AG08396 (cell line): ENCODE data around the gene PSMC5.

Experiments used
- DNase-seq: peaks from one replicate; pipeline ENCODE4 v3.0.0; 2012; ENCODE audit warnings: low spot score, mixed read lengths

Gene PSMC5

DNA sequence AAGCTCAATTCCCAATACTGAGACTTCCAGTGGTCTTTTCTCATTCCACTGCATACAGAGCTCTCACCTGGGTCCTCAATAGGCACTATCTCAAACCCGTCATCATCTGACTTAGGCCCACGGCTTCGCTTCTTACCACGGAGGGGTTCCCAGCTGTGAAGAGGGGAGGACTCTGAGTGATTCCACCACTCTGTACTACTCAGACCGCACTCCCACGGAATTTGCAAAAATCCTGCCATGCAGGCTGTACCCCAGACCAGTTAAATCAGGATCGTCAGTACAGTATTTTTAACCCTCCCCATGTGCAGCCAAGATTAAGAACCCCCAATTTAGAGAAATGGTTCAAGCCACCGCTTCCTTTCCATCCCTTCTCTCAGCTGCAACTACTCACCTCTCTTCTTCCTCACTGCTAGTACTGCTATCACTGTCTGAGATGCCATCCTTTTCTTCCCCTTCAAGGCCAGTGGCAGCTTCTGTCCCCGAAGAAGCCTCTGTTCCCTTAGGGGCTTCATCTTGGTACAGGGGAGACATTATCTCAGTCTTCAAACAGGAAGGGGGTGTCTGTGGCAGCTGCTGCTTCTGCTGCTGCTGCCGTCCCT lies 6.2 kb upstream of the PSMC5 start:
- no peak for DNase-seq

DNA sequence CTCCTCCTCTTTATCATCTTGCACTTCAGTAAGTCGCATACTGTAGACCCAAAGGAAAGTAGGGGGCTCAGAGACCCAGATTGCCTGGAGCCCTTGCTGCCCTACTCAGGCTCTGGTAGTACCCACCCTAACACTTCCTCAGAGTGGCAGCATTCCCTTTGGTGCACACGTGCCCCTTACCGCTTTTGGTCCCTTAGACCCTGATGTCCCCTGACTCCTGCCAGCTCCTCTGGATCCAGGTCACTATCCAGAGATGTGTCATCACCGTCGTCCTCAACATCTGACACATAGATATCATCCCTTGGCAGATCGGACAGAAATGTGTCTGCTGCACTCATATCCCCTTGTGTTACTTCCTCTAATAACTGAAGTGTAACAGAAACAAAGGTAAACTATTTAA lies 5.4 kb upstream of the PSMC5 start:
- DNase-seq: no peak

DNA sequence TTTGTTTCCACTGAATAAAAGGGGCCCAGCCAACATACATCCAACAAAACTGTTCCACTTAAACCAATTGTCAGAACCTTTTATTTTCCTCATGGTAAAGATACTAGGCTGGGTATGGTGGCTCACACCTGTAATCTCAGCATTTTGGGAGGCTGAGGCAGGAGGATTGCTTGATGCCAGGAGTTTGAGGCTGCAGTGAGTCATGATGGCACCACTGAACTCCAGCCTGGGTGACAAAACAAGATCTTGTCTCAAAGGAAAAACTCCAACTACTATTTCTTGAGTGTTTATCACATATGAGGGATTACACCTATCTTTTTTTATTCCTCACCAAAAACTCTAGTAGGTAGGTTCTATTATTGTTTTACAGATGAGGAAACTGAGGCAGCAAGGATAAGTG lies 4.7 kb upstream of the PSMC5 start:
- no peak for DNase-seq

DNA sequence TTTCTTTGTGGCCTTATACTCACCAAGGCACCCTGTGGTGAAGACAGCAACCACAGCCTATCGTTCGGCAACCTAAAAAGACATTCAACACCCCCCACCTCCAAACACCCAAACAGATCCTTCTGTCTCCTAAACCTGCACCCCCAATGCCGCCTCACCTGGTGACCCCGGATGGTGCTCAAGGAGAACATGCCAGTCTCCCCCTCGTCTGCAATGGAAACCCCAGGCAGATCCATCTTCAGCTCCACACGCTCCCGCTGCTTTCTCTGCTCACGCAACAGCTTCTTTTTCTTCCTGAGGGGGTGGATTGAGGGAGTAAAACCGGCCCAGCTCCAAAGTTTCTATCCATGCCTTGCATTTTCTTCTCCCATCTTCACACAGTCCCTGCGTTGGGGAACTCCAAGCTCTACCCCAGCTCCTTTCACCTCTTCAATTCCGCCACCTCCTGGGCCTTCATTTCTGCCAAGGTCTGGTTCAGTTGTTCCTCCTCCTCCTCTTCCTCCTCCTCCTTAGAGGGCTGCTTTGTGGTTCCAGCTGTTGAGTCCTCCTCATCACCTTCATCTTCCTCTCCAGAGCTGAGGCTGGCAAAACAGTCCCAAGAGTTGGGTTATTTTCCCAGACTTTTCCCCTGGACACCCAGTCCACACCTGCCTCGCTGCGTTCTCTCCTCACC lies 3.4 kb upstream of the PSMC5 start:
- no peak for DNase-seq

DNA sequence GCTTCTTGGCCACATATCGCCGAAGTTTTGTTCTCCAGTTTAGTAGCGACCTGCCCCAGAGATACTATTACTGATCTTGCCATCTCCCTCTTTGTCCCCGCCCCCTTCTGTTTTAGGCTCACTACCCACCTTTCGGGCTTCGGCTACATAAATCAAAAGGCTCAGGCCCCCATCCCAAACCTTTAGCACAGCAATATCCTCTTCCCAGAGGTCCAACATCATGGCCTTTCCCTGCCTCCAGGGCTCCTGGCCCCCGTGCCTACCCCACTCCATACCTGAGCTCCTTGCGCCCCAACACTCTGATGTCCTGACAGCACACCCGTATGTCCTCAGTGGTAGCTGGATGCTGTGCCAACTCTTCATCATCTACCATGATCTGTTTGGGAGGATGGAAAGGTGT lies 2.9 kb upstream of the PSMC5 start:
- no peak for DNase-seq

GRCh38 chr17:63826468-63827001 lies 696 bp upstream of the PSMC5 start:
- DNase-seq: peak; percentile 36

DNA sequence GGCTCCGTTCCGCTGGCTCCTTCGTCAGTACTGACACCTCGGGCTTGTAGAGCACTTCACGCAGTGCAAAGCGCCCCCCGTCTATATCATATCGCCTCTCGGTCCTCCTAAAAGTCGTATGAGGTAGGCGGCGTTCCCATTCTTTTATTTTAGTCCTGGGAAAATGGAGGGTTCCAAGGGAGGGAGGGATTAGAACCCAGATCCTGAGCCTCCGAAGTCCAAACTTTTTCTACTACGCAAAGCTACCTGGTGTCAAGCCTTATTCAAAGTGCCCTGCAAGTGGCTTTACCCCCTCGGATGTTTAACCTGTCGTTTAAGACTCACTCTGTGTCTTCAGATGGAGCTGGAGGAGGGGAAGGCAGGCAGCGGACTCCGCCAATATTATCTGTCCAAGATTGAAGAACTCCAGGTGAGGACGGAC lies 580 bp downstream of the PSMC5 start:
- no peak for DNase-seq

GRCh38 chr17:63828936-63829335 lies 1.7 kb downstream of the PSMC5 start:
- DNase-seq: no peak

- no peak for DNase-seq
Observed at GRCh38 chr17:63830278-63830677, 3.0 kb downstream of the PSMC5 start.

GRCh38 chr17:63830904-63831491 lies 3.8 kb downstream of the PSMC5 start:
- no peak for DNase-seq

- no peak for DNase-seq
Observed at GRCh38 chr17:63831505-63831904, 4.3 kb downstream of the PSMC5 start.

DNA sequence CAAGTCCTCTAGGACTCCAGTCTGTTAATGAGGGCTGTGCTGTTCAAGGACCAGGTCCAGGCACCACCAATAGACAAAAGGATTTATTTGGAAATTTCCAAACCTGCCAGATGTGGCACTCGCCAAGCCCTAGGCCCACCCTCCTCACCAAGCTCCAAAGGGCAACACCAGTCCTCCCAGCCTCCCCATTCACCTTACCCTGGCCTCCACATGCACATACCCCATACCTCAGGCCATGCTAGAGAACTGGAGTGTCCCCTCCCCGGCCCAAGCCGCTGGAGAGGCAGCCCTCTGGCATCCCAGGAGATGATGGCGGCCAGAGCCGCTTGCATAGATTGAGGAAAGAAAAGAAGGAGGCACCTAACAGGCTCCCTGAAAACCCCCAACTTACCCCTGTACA lies 4.8 kb downstream of the PSMC5 start:
- DNase-seq: no peak

- no peak for DNase-seq
Observed at GRCh38 chr17:63832455-63832854, 5.2 kb downstream of the PSMC5 start.

DNA sequence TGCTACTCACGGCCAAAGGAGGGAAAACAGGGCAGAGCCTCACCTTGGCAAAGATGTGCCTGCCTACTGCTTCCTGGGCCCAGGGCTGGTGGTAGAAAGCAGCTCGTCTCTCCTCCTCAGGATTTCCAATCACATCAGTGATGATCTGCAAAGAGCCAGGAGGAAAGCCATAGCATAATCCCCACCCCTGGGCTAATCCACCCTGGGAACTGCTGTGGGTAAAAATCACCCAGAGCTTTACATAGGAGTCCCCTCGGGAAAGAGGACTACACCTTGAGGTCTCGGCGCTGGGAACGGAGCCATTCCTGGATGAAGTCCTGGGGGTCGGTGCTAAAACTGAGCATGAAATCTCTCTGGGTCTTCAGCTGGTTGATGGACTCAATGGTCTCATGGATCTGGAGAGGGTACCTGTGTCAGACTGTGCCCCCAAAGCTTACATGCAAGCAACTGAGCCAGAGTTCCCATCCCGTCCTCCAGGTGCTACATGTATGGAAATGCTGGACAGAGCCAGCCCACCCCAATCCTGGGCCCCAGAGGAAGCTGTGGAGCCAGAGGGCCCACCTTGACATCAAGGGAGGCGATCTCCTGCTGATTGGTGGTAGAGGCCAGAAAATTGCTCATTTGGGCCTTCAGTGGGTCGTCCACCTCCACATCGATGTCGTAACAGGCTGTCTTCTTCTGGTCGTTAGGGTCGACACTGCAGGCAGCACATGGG lies 6.0 kb downstream of the PSMC5 start:
- no peak for DNase-seq

- DNase-seq: no peak
Observed at GRCh38 chr17:63833741-63834373, 6.6 kb downstream of the PSMC5 start.

GRCh38 chr17:63834431-63835166 lies 7.4 kb downstream of the PSMC5 start:
- peak; percentile 73 for DNase-seq

DNA sequence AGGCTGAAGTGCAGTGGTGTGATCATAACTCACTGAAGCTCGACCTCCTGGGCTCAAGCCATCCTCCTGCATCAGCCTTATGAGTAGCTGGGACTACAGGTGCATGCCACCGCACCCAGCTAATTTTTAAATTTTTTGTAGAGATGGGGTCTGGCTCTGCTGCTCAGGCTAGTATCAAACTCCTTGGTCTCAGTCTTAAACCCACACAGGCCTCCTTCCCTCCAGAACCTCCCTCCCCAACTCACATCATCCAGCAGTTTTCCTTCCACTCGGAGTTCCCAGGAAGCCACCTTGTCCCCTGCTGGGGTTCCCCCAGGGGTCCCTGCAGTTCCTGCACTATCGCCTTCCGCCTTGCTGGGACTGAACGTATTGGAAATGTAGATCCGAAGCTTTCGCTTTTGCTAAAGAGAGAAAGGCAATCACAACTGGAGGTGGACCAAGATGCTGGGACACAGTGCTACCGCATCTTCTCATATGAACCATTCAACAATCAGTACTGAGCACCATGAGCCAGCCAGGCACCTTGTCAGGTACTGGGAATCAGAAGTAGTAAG lies 8.0 kb downstream of the PSMC5 start:
- DNase-seq: no peak

DNA sequence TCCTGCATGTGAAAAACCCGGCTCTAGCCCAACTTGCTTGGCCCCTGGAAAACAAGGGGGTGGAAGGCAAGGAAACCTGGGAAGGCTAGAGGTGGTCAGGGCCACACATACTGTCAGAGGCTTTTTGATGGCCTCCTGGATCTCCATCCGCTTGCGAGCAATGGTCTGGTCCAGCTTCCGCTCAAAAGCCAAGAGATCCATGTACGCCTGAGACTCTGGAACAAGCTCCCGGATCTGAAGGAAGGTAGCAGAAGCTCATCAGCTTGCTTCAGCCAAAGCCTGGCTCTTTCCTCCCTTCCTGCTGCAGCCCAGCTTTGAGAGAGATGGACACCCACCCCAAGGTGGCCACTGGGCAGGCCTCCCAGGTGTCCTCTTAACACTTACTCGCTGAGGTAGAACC lies 9.6 kb downstream of the PSMC5 start:
- no peak for DNase-seq

DNA sequence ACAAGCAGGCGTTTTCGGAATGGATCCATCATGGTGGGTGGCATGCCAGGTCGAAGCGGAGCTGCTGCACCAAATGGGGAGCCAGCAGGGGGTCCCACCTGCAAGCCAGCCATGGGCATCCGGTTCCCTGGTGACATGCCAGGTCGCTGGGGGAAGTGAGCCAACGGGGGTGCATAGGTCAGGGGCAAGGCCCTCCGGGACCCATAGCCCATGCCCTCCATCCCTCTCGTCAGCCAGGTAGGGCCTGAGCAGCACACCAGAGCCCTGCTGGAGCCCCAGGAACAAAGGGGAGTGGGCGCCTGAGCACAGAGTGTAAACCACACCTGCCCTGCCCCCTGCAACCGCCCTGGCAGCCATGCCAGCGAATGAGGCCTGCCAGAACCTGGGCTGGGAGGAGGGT lies 10.2 kb downstream of the PSMC5 start:
- no peak for DNase-seq

GRCh38 chr17:63837962-63838600 lies 10.8 kb downstream of the PSMC5 start:
- DNase-seq: no peak

DNA sequence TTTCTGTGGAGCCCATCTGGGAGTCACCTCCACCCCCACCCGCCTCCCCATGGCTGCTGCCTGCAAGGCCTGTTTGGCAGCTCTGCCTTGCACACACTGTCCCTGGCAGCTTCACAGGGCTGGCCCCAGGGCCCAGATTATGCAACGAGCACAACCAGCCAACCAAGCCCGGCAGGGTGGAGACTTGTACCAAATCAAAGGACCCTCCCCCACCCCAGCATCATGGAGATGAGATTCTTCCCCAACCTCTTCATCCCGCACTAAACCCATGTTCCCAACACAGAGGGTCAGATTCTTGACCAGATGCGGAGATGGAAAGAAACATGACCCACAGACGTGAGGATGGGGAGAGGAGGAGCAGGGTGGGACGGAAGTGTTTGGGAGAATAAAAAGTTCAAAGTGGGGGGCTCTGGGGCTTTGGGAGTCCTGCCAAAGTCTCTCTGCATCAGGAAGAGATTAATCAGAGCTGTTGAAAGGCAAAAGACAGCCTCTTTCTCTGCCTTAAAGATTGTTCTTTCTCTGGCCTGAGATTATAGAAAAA lies 11.5 kb downstream of the PSMC5 start:
- DNase-seq: peak; percentile 43
